Endothelial cell of umbilical vein (primary cell): Measurements from ENCODE around the gene MARK4. TPM values are rescaled to one million over a fixed set of nuclear protein-coding genes. Genes with fewer than 3 reads are reported as not detected.

Experiments used
- BruUV-seq: library from RNA; stranded (reverse); fragments of 400-500 nt; replicated peaks from 2 replicates; lab custom pipeline; 2021; lab: Mats Ljungman, UMichigan
- CTCF ChIA-PET: fragments of 300-600, 350-600 bp; sonication (Branson Sonifier 250); formaldehyde crosslinking; loops from one replicate; lab custom pipeline; 2021; ENCODE audit warnings: antibody characterized with exemption, inconsistent platforms; lab: Charles Lee
- POLR2A ChIA-PET: fragments of 300-600, 350-600 bp; sonication (Branson Sonifier 250); formaldehyde crosslinking; loops from one replicate; lab custom pipeline; 2021; ENCODE audit warnings: antibody characterized with exemption, inconsistent platforms; lab: Charles Lee
- DNase-seq: peaks from one replicate; pipeline ENCODE4 v3.0.0-alpha.2; 2011; ENCODE audit warnings: low read depth, low spot score
- FAIRE-seq: peaks from 2 replicates; lab custom pipeline; 2011; peaks lifted over from hg19 to GRCh38; lab: Jason Lieb, UNC
- H2AFZ ChIP-seq: 2 replicates; pipeline ENCODE4 v1.6.0; 2012; ENCODE audit warnings: low read depth, low read length, control low read depth, inconsistent platforms
- H3K27ac ChIP-seq: 2 replicates; pipeline ENCODE4 v1.5.1; 2011; ENCODE audit warnings: low read depth, mild to moderate bottlenecking, control low read depth, low read length, moderate library complexity; ENCODE audit not compliant: insufficient read depth
- H3K27me3 ChIP-seq, 2 experiments: 2 replicates each; pipeline versions ENCODE4 v1.6.0 to v1.6.1; 2011; ENCODE audit warnings: low read length in 2 of 2, mixed read lengths in 1 of 2; ENCODE audit not compliant: control insufficient read depth in 2 of 2, insufficient read depth in 2 of 2
- H3K36me3 ChIP-seq, 2 experiments: 2 replicates in 1 of 2; 3 replicates in 1 of 2; pipeline ENCODE4 v1.5.1; 2011; ENCODE audit warnings: low read length in 2 of 2, mild to moderate bottlenecking in 1 of 2, moderate library complexity in 1 of 2; ENCODE audit not compliant: control insufficient read depth in 2 of 2, insufficient read depth in 2 of 2; ENCODE audit errors: extremely low read depth in 1 of 2
- H3K4me1 ChIP-seq: 3 replicates; pipeline ENCODE4 v1.5.1; 2011; ENCODE audit warnings: mild to moderate bottlenecking, low read length; ENCODE audit not compliant: control insufficient read depth, insufficient read depth; ENCODE audit errors: extremely low read depth
- H3K4me2 ChIP-seq: 2 replicates; pipeline ENCODE4 v1.6.1; 2011; ENCODE audit warnings: low read length, control low read depth, mixed read lengths; ENCODE audit not compliant: insufficient read depth
- H3K4me3 ChIP-seq, 3 experiments: fragments of 200-600 bp in 1 of 3; sonication (generic), shearing (Covaris generic) in 1 of 3; replicated peaks in 1 of 3; 2 replicates each; pipeline ENCODE4 v1.5.1; 2011 to 2016; ENCODE audit warnings: control low read depth in 3 of 3, low read length in 3 of 3, mild to moderate bottlenecking in 2 of 3, inconsistent platforms in 1 of 3, low read depth in 1 of 3, moderate library complexity in 1 of 3; ENCODE audit not compliant: insufficient read depth in 1 of 3
- H3K79me2 ChIP-seq: 2 replicates; pipeline ENCODE4 v1.6.0; 2012; ENCODE audit warnings: low read length, inconsistent platforms; ENCODE audit not compliant: control insufficient read depth, insufficient read depth
- H3K9ac ChIP-seq: replicated peaks from 2 replicates; pipeline ENCODE3; 2011; ENCODE audit warnings: low read length, control low read depth; ENCODE audit not compliant: insufficient read depth; ENCODE audit errors: extremely low read depth
- H3K9me1 ChIP-seq: replicated peaks from 3 replicates; pipeline ENCODE4 v1.6.0; 2011; ENCODE audit warnings: mild to moderate bottlenecking, low read length; ENCODE audit not compliant: control insufficient read depth, insufficient read depth; ENCODE audit errors: extremely low read depth
- H3K9me3 ChIP-seq: replicated peaks from 2 replicates; pipeline ENCODE4 v1.5.1; 2012; ENCODE audit warnings: low read length, inconsistent platforms; ENCODE audit not compliant: control insufficient read depth, insufficient read depth
- H4K20me1 ChIP-seq: replicated peaks from 2 replicates; pipeline ENCODE3; 2011; ENCODE audit warnings: mild to moderate bottlenecking, low read length; ENCODE audit not compliant: control insufficient read depth, insufficient read depth; ENCODE audit errors: extremely low read depth
- CTCF ChIP-seq, 2 donors: IDR thresholded peaks; 1 replicate in 1 of 2; 2 replicates in 1 of 2; pipeline ENCODE4 v1.5.1; 2011; ENCODE audit warnings: low read length in 2 of 2, mild to moderate bottlenecking in 2 of 2, moderate library complexity in 2 of 2, control low read depth in 1 of 2, inconsistent platforms in 1 of 2, low read depth in 1 of 2; ENCODE audit not compliant: insufficient read depth in 1 of 2; ENCODE audit errors: extremely low read depth in 1 of 2
- EZH2 ChIP-seq: IDR thresholded peaks from 2 replicates; pipeline ENCODE4 v1.6.1; 2012; ENCODE audit warnings: borderline replicate concordance, low read depth, mild to moderate bottlenecking, moderate library complexity, low read length, inconsistent platforms; ENCODE audit not compliant: severe bottlenecking
- FOS ChIP-seq: IDR thresholded peaks from 2 replicates; pipeline ENCODE4 v1.6.1; 2011; ENCODE audit warnings: mild to moderate bottlenecking, low read length, moderate library complexity, borderline replicate concordance; ENCODE audit not compliant: insufficient read depth
- GATA2 ChIP-seq: IDR thresholded peaks from 2 replicates; pipeline ENCODE4 v1.7.0; 2011; ENCODE audit warnings: low read depth, mild to moderate bottlenecking, moderate library complexity, mixed read lengths, low read length; ENCODE audit not compliant: insufficient read length, insufficient read depth
- JUN ChIP-seq: IDR thresholded peaks from 2 replicates; pipeline ENCODE4 v1.6.1; 2011; ENCODE audit warnings: borderline replicate concordance, low read depth; ENCODE audit not compliant: insufficient read length, insufficient read depth
- MAX ChIP-seq: IDR thresholded peaks from 2 replicates; pipeline ENCODE4 v1.6.1; 2011; ENCODE audit not compliant: insufficient read depth, insufficient read length
- MYC ChIP-seq: IDR thresholded peaks from one replicate; pipeline ENCODE4 v1.6.1; 2011; ENCODE audit warnings: mild to moderate bottlenecking, low read depth, low read length
- POLR2A ChIP-seq: IDR thresholded peaks from 2 replicates; pipeline ENCODE4 v1.6.1; 2012; ENCODE audit warnings: low read depth, mild to moderate bottlenecking, control low read depth, low read length
- POLR2AphosphoS5 ChIP-seq: IDR thresholded peaks from 2 replicates; pipeline ENCODE4 v1.6.1; 2012; ENCODE audit warnings: low read depth, mild to moderate bottlenecking, control low read depth, low read length, moderate library complexity; ENCODE audit not compliant: insufficient read depth
- dilution Hi-C: fragments of 300-500 bp; cut with MboI; formaldehyde crosslinking; loops from one replicate; pipeline ENCODE4 v1.15.0; 2019; ENCODE audit warnings: low sequenced_read_pairs; ENCODE audit not compliant: extremely low pct_ligation_motif_present
- intact Hi-C: fragments of 100-400 bp; cut with micrococcal nuclease; formaldehyde crosslinking; loops from one replicate; pipeline ENCODE4 v1.10.0; 2022
- polyA plus RNA-seq, 4 experiments: library from polyadenylated mRNA; depleted of rRNA in 3 of 4; stranded (reverse) in 3 of 4; unstranded in 1 of 4; fragments of >200 nt; gene quantifications; 2 replicates each; pipeline versions ENCODE4 v1.2.1 to v1.2.3, GENCODE V29; 2011 to 2012; ENCODE audit warnings: missing spikeins in 1 of 4
- total RNA-seq: library from RNA; stranded (reverse); gene quantifications from 2 replicates; pipeline ENCODE4 v1.2.3, GENCODE V29; 2021

The MARK4 gene
- total and polyA plus RNA-seq, 2 donors (not counting 3 experiments of a cell fraction or from before 2014, with no cell fraction given) = 13.9 to 51.6 TPM

GRCh38 chr19:45217193-45217956 lies 33.7 kb upstream of the MARK4 start:
- POLR2A ChIA-PET = no interaction called here
- no peak overlapping the region for H3K9ac ChIP-seq
- no peak for FAIRE-seq

More at GRCh38 chr19:45217193-45217956, 33.7 kb upstream of the MARK4 start:
- Histone ChIP-seq H3K9me1 (no peaks in the 10 kb centered on the region), H3K4me3 (no peak overlapping the region), H2AFZ (no peak overlapping the region), H3K9me3 (no peaks in the 10 kb centered on the region), H3K36me3 (no peaks in the 10 kb centered on the region), H3K79me2 (no peaks in the 10 kb centered on the region), H3K4me2 (no peak overlapping the region), H4K20me1 (no peaks in the 10 kb centered on the region), H3K27me3 (no peaks in the 10 kb centered on the region), H3K27ac (no peak overlapping the region), H3K4me1 (peaks cover 18% of the 10 kb centered on the region)
- dilution Hi-C loops (no loop called here), intact Hi-C loops (no loop called here)
- TF ChIP-seq JUN (no peak), MYC (no peak), MAX (no peak), POLR2A (no peak), POLR2AphosphoS5 (no peak), FOS (no peak), CTCF (IDR thresholded peaks at IDR 0.05; ENCODE audit: extremely low read depth in 1 of 2, insufficient read depth in 1 of 2, low read depth in 1 of 2, low read length in 2 of 2) (no peak), GATA2 (no peak), EZH2 (no peak)
- CTCF ChIA-PET = interaction anchor here (0.6 kb wide), 1 partner anchor 31 kb away, joined by 4 read pairs; no protein-coding TSS in a partner anchor
- no peak for DNase-seq
- BruUV-seq = no TSS peak
